Head of caudate nucleus (tissue), 42 donors: Measurements from ENCODE around the gene CPA1.

Source experiments
- DNase-seq, 42 donors: peaks; one replicate each; pipeline versions ENCODE4 v3.0.0 to v3.0.0-alpha.2; 2020 to 2021; ENCODE audit warnings: mixed read lengths in 7 of 42
- intact Hi-C: fragments of 100-400 bp; cut with DNase I; formaldehyde crosslinking; loops from one replicate; pipeline ENCODE4 v1.15.0; 2022

The CPA1 gene

GRCh38 chr7:130379921-130380860, at the start of gene CPA1:
Gene CPA1 (plus strand): TSS chr7:130380494. CDS start chr7:130380521, 27 bp downstream.
- intact Hi-C loops, result no loop called here
- DNase-seq, result no peak

GRCh38 chr7:130332259-130333053, 47.8 kb upstream of the CPA1 start:
- no peak for DNase-seq
- intact Hi-C loops, result no loop called here

GRCh38 chr7:130333832-130334231, 46.5 kb upstream of the CPA1 start:
- intact Hi-C loops, result no loop called here
- no peak for DNase-seq

- intact Hi-C loops, result no loop called here
- no peak for DNase-seq
Observed at GRCh38 chr7:130334274-130334673, 46.0 kb upstream of the CPA1 start.

- intact Hi-C loops, result no loop called here
- DNase-seq, result no peak
Observed at GRCh38 chr7:130337410-130337971, 42.8 kb upstream of the CPA1 start.

GRCh38 chr7:130338233-130338632, 42.1 kb upstream of the CPA1 start:
- intact Hi-C loops, result no loop called here

GRCh38 chr7:130341882-130342281, 38.4 kb upstream of the CPA1 start:
- DNase-seq, result no peak
- intact Hi-C loops, result no loop called here

More at GRCh38 chr7:130338233-130338632, 42.1 kb upstream of the CPA1 start:
- DNase-seq, result no peak

GRCh38 chr7:130342701-130343380, 37.5 kb upstream of the CPA1 start:
- DNase-seq, result no peak
- intact Hi-C loops, result no loop called here

GRCh38 chr7:130344271-130344866, 35.9 kb upstream of the CPA1 start, which contains the start of gene CPA5:
Gene CPA5 (plus strand): TSS chr7:130344816. CDS start chr7:130346486, 1,670 bp downstream.
- DNase-seq, result no peak
- intact Hi-C loops, result no loop called here

GRCh38 chr7:130345136-130345535, 35.2 kb upstream of the CPA1 start:
- peak in 3 of 42 donors; percentile 10 to 30 (median 15) for DNase-seq
- intact Hi-C loops, result no loop called here

- intact Hi-C loops, result no loop called here
- DNase-seq, result no peak
Observed at GRCh38 chr7:130345725-130346124, 34.6 kb upstream of the CPA1 start.

- no peak for DNase-seq
- intact Hi-C loops, result no loop called here
Observed at GRCh38 chr7:130346177-130346905, 34.0 kb upstream of the CPA1 start.

- no peak for DNase-seq
- intact Hi-C loops, result no loop called here
Observed at GRCh38 chr7:130346941-130347340, 33.4 kb upstream of the CPA1 start.

- peak in 1 of 42 donors; percentile 34 for DNase-seq
Observed at GRCh38 chr7:130349911-130350782, 30.1 kb upstream of the CPA1 start.

GRCh38 chr7:130350945-130351790, 29.1 kb upstream of the CPA1 start:
- intact Hi-C loops, result no loop called here
- DNase-seq, result peak in 1 of 42 donors; percentile 20

More at GRCh38 chr7:130349911-130350782, 30.1 kb upstream of the CPA1 start:
- intact Hi-C loops, result no loop called here

GRCh38 chr7:130351791-130352090, 28.6 kb upstream of the CPA1 start:
- no peak for DNase-seq
- intact Hi-C loops, result no loop called here
